Neural progenitor cell (in vitro differentiated cells): ENCODE data around the gene LPP. TPM values are rescaled to one million over a fixed set of nuclear protein-coding genes. Genes with fewer than 3 reads are reported as not detected.

ENCODE experiments used
- DNase-seq: peaks from one replicate; pipeline ENCODE4 v3.0.0-alpha.2; 2016; ENCODE audit warnings: low spot score
- H2AFZ ChIP-seq: fragments of 200-600 bp; sonication (generic); replicated peaks from 2 replicates; pipeline ENCODE4 v1.6.1; 2016; ENCODE audit warnings: antibody characterized with exemption
- H3F3A ChIP-seq: fragments of 200-600 bp; sonication (generic); 2 replicates; pipeline ENCODE4 v1.6.1; 2016; ENCODE audit warnings: antibody characterized with exemption, low read depth
- H3K27ac ChIP-seq: fragments of 200-600 bp; sonication (generic); 2 replicates; pipeline ENCODE4 v1.5.1; 2016; ENCODE audit warnings: mild to moderate bottlenecking
- H3K27me3 ChIP-seq: fragments of 200-600 bp; sonication (generic); 2 replicates; pipeline ENCODE4 v1.6.1; 2016; ENCODE audit warnings: mild to moderate bottlenecking, moderate library complexity
- H3K36me3 ChIP-seq: fragments of 200-600 bp; sonication (generic); 2 replicates; pipeline ENCODE4 v1.5.1; 2016
- H3K4me1 ChIP-seq: fragments of 200-600 bp; sonication (generic); 2 replicates; pipeline ENCODE4 v1.6.1; 2016; ENCODE audit warnings: mixed run types
- H3K4me2 ChIP-seq: fragments of 200-600 bp; sonication (generic); 2 replicates; pipeline ENCODE4 v1.6.1; 2016
- H3K4me3 ChIP-seq: fragments of 200-600 bp; sonication (generic); 2 replicates; pipeline ENCODE4 v1.5.1; 2016
- H3K79me2 ChIP-seq: fragments of 200-600 bp; sonication (generic); 2 replicates; pipeline ENCODE4 v1.6.1; 2016; ENCODE audit warnings: low read depth
- H3K9ac ChIP-seq: fragments of 200-600 bp; sonication (generic); 2 replicates; pipeline ENCODE4 v1.6.1; 2016
- H3K9me3 ChIP-seq: fragments of 200-600 bp; sonication (generic); 2 replicates; pipeline ENCODE4 v1.5.1; 2016; ENCODE audit warnings: low read depth
- H4K20me1 ChIP-seq: fragments of 200-600 bp; sonication (generic); 2 replicates; pipeline ENCODE4 v1.6.1; 2016; ENCODE audit warnings: low read depth
- H3K27ac Mint-ChIP-seq: 3 replicates; pipeline ENCODE4 v1.8.0; 2021; ENCODE audit warnings: mixed read lengths
- H3K27me3 Mint-ChIP-seq: 2 replicates; pipeline ENCODE4 v1.8.0; 2022; ENCODE audit warnings: low read depth, mild to moderate bottlenecking, inconsistent platforms, moderate library complexity, mixed read lengths; ENCODE audit not compliant: insufficient read depth
- H3K36me3 Mint-ChIP-seq: 3 replicates; pipeline ENCODE4 v1.8.0; 2021; ENCODE audit warnings: mixed read lengths
- H3K4me1 Mint-ChIP-seq: 3 replicates; pipeline ENCODE4 v1.8.0; 2021; ENCODE audit warnings: mixed read lengths
- H3K4me3 Mint-ChIP-seq: 3 replicates; pipeline ENCODE4 v1.8.0; 2021; ENCODE audit warnings: mild to moderate bottlenecking, moderate library complexity, mixed read lengths
- H3K9me3 Mint-ChIP-seq: 3 replicates; pipeline ENCODE4 v1.8.0; 2020; ENCODE audit warnings: mixed read lengths
- CTCF ChIP-seq: fragments of 200-600 bp; sonication (generic); IDR thresholded peaks from 2 replicates; pipeline ENCODE4 v1.5.1; 2017; ENCODE audit warnings: antibody characterized with exemption, mild to moderate bottlenecking
- EZH2 ChIP-seq: fragments of 200-600 bp; sonication (generic); IDR thresholded peaks from 2 replicates; pipeline ENCODE4 v1.6.1; 2017; ENCODE audit warnings: antibody characterized with exemption, mild to moderate bottlenecking, moderate library complexity
- EZH2phosphoT487 ChIP-seq: fragments of 200-600 bp; sonication (generic); IDR thresholded peaks from 2 replicates; pipeline ENCODE4 v1.6.1; 2017; ENCODE audit warnings: antibody characterized with exemption
- total RNA-seq: library from RNA; depleted of rRNA; stranded (reverse); fragments of >200 nt; gene quantifications from 2 replicates; pipeline ENCODE4 v1.2.3, GENCODE V29; 2015; ENCODE audit warnings: low replicate concordance

LPP gene
- total RNA-seq, 1 donor from 2014 or later, result 18.9 TPM

DNA sequence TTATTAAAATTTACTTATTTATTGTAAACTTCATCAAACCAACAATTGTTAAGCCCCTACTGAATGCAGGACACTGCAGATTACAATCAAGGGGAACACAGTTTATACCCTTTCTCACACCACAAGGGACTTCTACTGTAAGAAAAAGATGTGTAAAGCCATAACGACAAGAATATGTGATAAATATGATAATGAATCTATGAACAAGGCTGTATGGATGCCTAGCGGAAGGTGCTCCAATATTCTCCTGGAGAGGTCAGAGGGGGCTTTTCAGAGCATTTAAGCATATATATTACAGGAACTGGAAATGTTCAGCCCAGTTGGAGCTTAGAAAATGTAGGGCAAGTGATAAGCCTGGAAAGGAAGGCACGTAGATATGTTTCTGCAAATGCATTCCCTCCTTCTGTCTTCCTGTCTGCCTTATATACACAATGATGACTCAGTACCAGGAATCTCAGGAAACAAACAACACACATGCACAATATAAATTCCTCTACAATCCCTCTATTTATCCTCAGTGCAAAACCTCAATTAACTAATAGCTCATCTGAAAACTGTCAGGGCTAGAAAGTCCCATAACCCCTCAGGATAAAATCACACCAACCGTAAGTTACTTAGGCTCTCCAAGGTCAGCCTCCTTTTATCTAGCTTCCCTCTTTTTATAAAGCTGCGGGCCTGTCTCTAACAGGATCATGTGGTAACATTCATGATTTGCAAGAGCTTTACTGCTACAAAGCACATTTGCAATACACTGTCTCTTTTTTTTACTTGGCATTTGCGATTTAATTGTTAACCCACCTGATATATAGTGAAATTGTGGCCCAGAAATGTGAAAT lies 393.1 kb downstream of the LPP start:
- H3K9me3 ChIP-seq, result no peaks in the 10 kb centered on the region
- no peaks in the 10 kb centered on the region for H3K4me1 ChIP-seq
- H3K27me3 ChIP-seq, result no peaks in the 10 kb centered on the region
- no peaks in the 10 kb centered on the region for H3K79me2 ChIP-seq
- H3K27ac ChIP-seq, result no peak overlapping the region
- Mint-ChIP-seq H3K36me3 (no peaks in the 10 kb centered on the region), H3K4me1 (peaks cover 5% of the 10 kb centered on the region), H3K9me3 (no peaks in the 10 kb centered on the region), H3K4me3 (no peak overlapping the region), H3K27me3 (no peaks in the 10 kb centered on the region), H3K27ac (no peak overlapping the region)
- no peak overlapping the region for H3K9ac ChIP-seq
- no peak for TF ChIP-seq CTCF
- TF ChIP-seq EZH2, result no peak
- TF ChIP-seq EZH2phosphoT487, result no peak
- no peak for DNase-seq
- no peaks in the 10 kb centered on the region for H3K36me3 ChIP-seq
- no peak overlapping the region for H3K4me2 ChIP-seq
- no peaks in the 10 kb centered on the region for H4K20me1 ChIP-seq
- no peak overlapping the region for H3K4me3 ChIP-seq
- no peak overlapping the region for H2AFZ ChIP-seq
- H3F3A ChIP-seq, result no peaks in the 10 kb centered on the region

DNA sequence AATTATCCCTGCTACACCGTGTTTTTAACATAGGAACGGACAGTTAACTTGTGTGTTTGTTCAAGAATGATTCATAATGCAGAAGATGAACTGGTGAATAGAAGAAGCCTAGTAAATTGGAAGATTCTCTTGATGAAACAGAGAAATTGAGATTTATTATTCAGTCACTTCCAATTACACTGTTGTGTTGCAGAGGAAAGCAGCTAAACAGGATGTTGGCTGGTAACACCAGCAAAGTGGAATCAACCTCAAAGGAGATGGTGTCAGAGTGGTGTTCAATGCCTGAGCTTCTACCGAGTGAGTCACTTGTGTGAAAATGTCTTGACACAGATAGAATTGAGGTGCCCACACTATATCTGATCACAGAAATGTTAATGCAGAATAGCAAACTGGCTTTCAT lies 399.6 kb downstream of the LPP start:
- Mint-ChIP-seq H3K27me3 (no peaks in the 10 kb centered on the region), H3K9me3 (no peaks in the 10 kb centered on the region), H3K4me3 (no peak overlapping the region), H3K27ac (no peak overlapping the region), H3K4me1 (no peaks in the 10 kb centered on the region), H3K36me3 (no peaks in the 10 kb centered on the region)
- Histone ChIP-seq H3K79me2 (no peaks in the 10 kb centered on the region), H3K4me2 (no peak overlapping the region), H3K4me3 (no peak overlapping the region), H3K4me1 (no peaks in the 10 kb centered on the region), H3K27ac (no peak overlapping the region), H4K20me1 (no peaks in the 10 kb centered on the region), H3K9ac (no peak overlapping the region), H3K27me3 (no peaks in the 10 kb centered on the region), H2AFZ (no peak overlapping the region), H3F3A (no peaks in the 10 kb centered on the region), H3K36me3 (no peaks in the 10 kb centered on the region), H3K9me3 (no peaks in the 10 kb centered on the region)
- no peak for TF ChIP-seq EZH2
- no peak for TF ChIP-seq CTCF
- TF ChIP-seq EZH2phosphoT487, result no peak
- DNase-seq, result no peak

- Histone ChIP-seq H3K79me2 (no peaks in the 10 kb centered on the region), H3K4me3 (no peak overlapping the region), H3K4me2 (no peak overlapping the region), H3K27me3 (no peaks in the 10 kb centered on the region), H4K20me1 (no peaks in the 10 kb centered on the region), H3K9me3 (no peaks in the 10 kb centered on the region), H3K9ac (no peak overlapping the region), H3K36me3 (no peaks in the 10 kb centered on the region), H3K27ac (no peak overlapping the region), H3F3A (no peaks in the 10 kb centered on the region), H2AFZ (no peak overlapping the region), H3K4me1 (no peaks in the 10 kb centered on the region)
- Mint-ChIP-seq H3K4me1 (no peaks in the 10 kb centered on the region), H3K4me3 (no peak overlapping the region), H3K27ac (no peak overlapping the region), H3K27me3 (no peaks in the 10 kb centered on the region), H3K9me3 (no peaks in the 10 kb centered on the region), H3K36me3 (no peaks in the 10 kb centered on the region)
- no peak for DNase-seq
- TF ChIP-seq CTCF (no peak), EZH2 (no peak), EZH2phosphoT487 (no peak)
These were observed 400.4 kb downstream of the LPP start for GRCh38 chr3:188554404-188554803.
